H9 (cell line): Measurements from ENCODE around the gene CPNE8. TPM values are rescaled to one million over a fixed set of nuclear protein-coding genes. Genes with fewer than 3 reads are reported as not detected.

Experiments used
- DNase-seq: peaks from one replicate; pipeline ENCODE4 v3.0.0-alpha.2; 2017
- H2AFZ ChIP-seq: one replicate; pipeline ENCODE4 v1.6.1; 2013; ENCODE audit warnings: mild to moderate bottlenecking, low read length, control low read depth, moderate library complexity
- H2AK5ac ChIP-seq: 2 replicates; pipeline ENCODE4 v1.6.1; 2013; ENCODE audit warnings: low read length, control low read depth, mixed read lengths; ENCODE audit not compliant: insufficient read length
- H2BK120ac ChIP-seq: one replicate; pipeline ENCODE4 v1.6.1; 2013; ENCODE audit warnings: low read depth, mild to moderate bottlenecking, low read length, control low read depth, inconsistent platforms; ENCODE audit not compliant: poor library complexity, severe bottlenecking
- H2BK12ac ChIP-seq: 2 replicates; pipeline ENCODE4 v1.6.1; 2013; ENCODE audit warnings: low read length, control low read depth, mixed read lengths, low read depth; ENCODE audit not compliant: insufficient read length
- H2BK15ac ChIP-seq: 2 replicates; pipeline ENCODE4 v1.6.1; 2013; ENCODE audit warnings: low read depth, low read length, control low read depth
- H2BK20ac ChIP-seq: one replicate; pipeline ENCODE4 v1.6.1; 2013; ENCODE audit warnings: low read depth, mild to moderate bottlenecking, low read length, control low read depth, inconsistent platforms; ENCODE audit not compliant: poor library complexity, severe bottlenecking
- H2BK5ac ChIP-seq: 2 replicates; pipeline ENCODE4 v1.6.1; 2013; ENCODE audit warnings: low read length, control low read depth, mixed read lengths; ENCODE audit not compliant: insufficient read length
- H3K14ac ChIP-seq: 2 replicates; pipeline ENCODE4 v1.6.1; 2013; ENCODE audit warnings: low read length, control low read depth; ENCODE audit not compliant: insufficient read depth
- H3K18ac ChIP-seq: 2 replicates; pipeline ENCODE4 v1.6.1; 2013; ENCODE audit warnings: low read depth, mild to moderate bottlenecking, mixed read lengths, low read length, control low read depth; ENCODE audit not compliant: insufficient read length
- H3K23ac ChIP-seq: 2 replicates; pipeline ENCODE4 v1.6.1; 2013; ENCODE audit warnings: low read length, control low read depth, mixed read lengths, low read depth; ENCODE audit not compliant: insufficient read length
- H3K23me2 ChIP-seq: 2 replicates; pipeline ENCODE4 v1.6.1; 2013; ENCODE audit warnings: low read depth, mild to moderate bottlenecking, mixed read lengths, low read length, control low read depth; ENCODE audit not compliant: insufficient read length, poor library complexity, severe bottlenecking
- H3K27ac ChIP-seq: 2 replicates; pipeline ENCODE4 v1.5.1; 2013; ENCODE audit warnings: low read length, control low read depth, mixed read lengths, low read depth; ENCODE audit not compliant: insufficient read length
- H3K27me3 ChIP-seq: 2 replicates; pipeline ENCODE4 v1.6.1; 2013; ENCODE audit warnings: low read length, control low read depth, inconsistent platforms; ENCODE audit not compliant: insufficient read depth
- H3K4ac ChIP-seq: 2 replicates; pipeline ENCODE4 v1.6.1; 2013; ENCODE audit warnings: low read depth, mild to moderate bottlenecking, control low read depth, inconsistent platforms, low read length, moderate library complexity
- H3K4me1 ChIP-seq: 2 replicates; pipeline ENCODE4 v1.6.1; 2013; ENCODE audit warnings: low read length, control low read depth, inconsistent platforms; ENCODE audit not compliant: insufficient read depth
- H3K4me2 ChIP-seq: 2 replicates; pipeline ENCODE4 v1.6.1; 2013; ENCODE audit warnings: low read length, control low read depth, mixed read lengths; ENCODE audit not compliant: insufficient read length, insufficient read depth
- H3K56ac ChIP-seq: 2 replicates; pipeline ENCODE4 v1.6.1; 2013; ENCODE audit warnings: low read depth, mild to moderate bottlenecking, mixed read lengths, low read length, control low read depth; ENCODE audit not compliant: insufficient read length
- H3K79me1 ChIP-seq: 2 replicates; pipeline ENCODE4 v1.6.1; 2013; ENCODE audit warnings: low read depth, mild to moderate bottlenecking, moderate library complexity, low read length, control low read depth, inconsistent platforms; ENCODE audit not compliant: insufficient read depth, poor library complexity, severe bottlenecking
- H3K79me2 ChIP-seq: 2 replicates; pipeline ENCODE4 v1.6.1; 2013; ENCODE audit warnings: low read length, control low read depth, inconsistent platforms; ENCODE audit not compliant: insufficient read depth
- H3K9ac ChIP-seq: 2 replicates; pipeline ENCODE4 v1.6.1; 2013; ENCODE audit warnings: low read length, control low read depth, mixed read lengths; ENCODE audit not compliant: insufficient read length; ENCODE audit errors: extremely low read depth
- H3K9me3 ChIP-seq: one replicate; pipeline ENCODE4 v1.6.1; 2013; ENCODE audit warnings: low read depth, low read length, inconsistent platforms; ENCODE audit not compliant: control insufficient read depth
- H3T11ph ChIP-seq: one replicate; pipeline ENCODE4 v1.6.1; 2013; ENCODE audit warnings: mild to moderate bottlenecking, low read length, control low read depth, inconsistent platforms
- H4K20me1 ChIP-seq: one replicate; pipeline ENCODE4 v1.6.1; 2013; ENCODE audit not compliant: control insufficient read depth, insufficient read length, insufficient read depth
- H4K5ac ChIP-seq: 2 replicates; pipeline ENCODE4 v1.6.1; 2013; ENCODE audit warnings: low read depth, mild to moderate bottlenecking, mixed read lengths, low read length, control low read depth; ENCODE audit not compliant: insufficient read length
- H4K8ac ChIP-seq: replicated peaks from 2 replicates; pipeline ENCODE4 v1.6.1; 2013; ENCODE audit warnings: low read length, control low read depth, mixed read lengths, low read depth; ENCODE audit not compliant: insufficient read length
- H4K91ac ChIP-seq: 2 replicates; pipeline ENCODE4 v1.6.1; 2013; ENCODE audit warnings: low read depth, mild to moderate bottlenecking, moderate library complexity, mixed read lengths, low read length, control low read depth; ENCODE audit not compliant: insufficient read length
- H3K27ac Mint-ChIP-seq, 3 experiments: 2 replicates in 2 of 3; 3 replicates in 1 of 3; pipeline ENCODE4 v1.8.0; 2020 to 2021; ENCODE audit warnings: mixed read lengths in 3 of 3, mild to moderate bottlenecking in 1 of 3, moderate library complexity in 1 of 3
- H3K27me3 Mint-ChIP-seq: 2 replicates; pipeline ENCODE4 v1.8.0; 2021; ENCODE audit warnings: low read depth, mild to moderate bottlenecking, moderate library complexity, mixed read lengths
- H3K36me3 Mint-ChIP-seq, 3 experiments: 2 replicates in 2 of 3; 3 replicates in 1 of 3; pipeline ENCODE4 v1.8.0; 2020 to 2021; ENCODE audit warnings: low read depth in 3 of 3, mixed read lengths in 3 of 3; ENCODE audit not compliant: insufficient read depth in 1 of 3
- H3K4me1 Mint-ChIP-seq, 2 experiments: 2 replicates each; pipeline ENCODE4 v1.8.0; 2020; ENCODE audit warnings: mixed read lengths in 2 of 2
- H3K4me3 Mint-ChIP-seq, 2 experiments: 2 replicates in 1 of 2; 3 replicates in 1 of 2; pipeline ENCODE4 v1.8.0; 2020 to 2021; ENCODE audit warnings: mild to moderate bottlenecking in 2 of 2, mixed read lengths in 2 of 2, moderate library complexity in 1 of 2
- H3K9me3 Mint-ChIP-seq, 2 experiments: 2 replicates in 1 of 2; 3 replicates in 1 of 2; pipeline ENCODE4 v1.8.0; 2020; ENCODE audit warnings: mild to moderate bottlenecking in 2 of 2, mixed read lengths in 2 of 2, moderate library complexity in 1 of 2
- WGBS: extraction: QIAGEN DNeasy Blood & Tissue Kit; methylation state at CpG from one replicate; pipeline ENCODE4 v1.1.7; 2013; ENCODE audit warnings: missing lambda C conversion rate, low lambda C conversion rate, mixed read lengths; ENCODE audit not compliant: insufficient read length; ENCODE audit errors: extremely low coverage; 5-methylcytosine and 5-hydroxymethylcytosine counted together
- total RNA-seq: library from RNA; stranded (reverse); gene quantifications from 2 replicates; pipeline ENCODE4 v1.2.1, GENCODE V29; 2021
- TF ChIP-seq, protein P1 (sequence below): fragments of 200-600 bp; sonication (generic); conservative IDR thresholded peaks from 3 replicates; pipeline ENCODE4 v1.8.0; 2021; ENCODE audit warnings: antibody characterized with exemption, mild to moderate bottlenecking

CPNE8 gene
- total RNA-seq, 1 experiment from 2014 or later = 1.9 TPM

GRCh38 chr12:38912116-38912515 lies 6.7 kb upstream of the CPNE8 start:
- H3K79me2 ChIP-seq = no peaks in the 10 kb centered on the region
- no peaks in the 10 kb centered on the region for H3K27me3 ChIP-seq
- H3K27ac Mint-ChIP-seq = no peak overlapping the region
- no peak overlapping the region for H3K14ac ChIP-seq
- H2AK5ac ChIP-seq = no peak overlapping the region
- no peaks in the 10 kb centered on the region; a peak in 1 of 5 replicates for H3K9me3 Mint-ChIP-seq
- H3K9ac ChIP-seq = no peak overlapping the region
- no peak overlapping the region for H2AFZ ChIP-seq
- no peak overlapping the region for H2BK120ac ChIP-seq
- H2BK12ac ChIP-seq = no peak overlapping the region
- H3K18ac ChIP-seq = no peak overlapping the region
- no peak overlapping the region for H3K4ac ChIP-seq
- H3K36me3 Mint-ChIP-seq = no peaks in the 10 kb centered on the region
- H3K23me2 ChIP-seq = no peaks in the 10 kb centered on the region
- TF ChIP-seq, protein P1, sequence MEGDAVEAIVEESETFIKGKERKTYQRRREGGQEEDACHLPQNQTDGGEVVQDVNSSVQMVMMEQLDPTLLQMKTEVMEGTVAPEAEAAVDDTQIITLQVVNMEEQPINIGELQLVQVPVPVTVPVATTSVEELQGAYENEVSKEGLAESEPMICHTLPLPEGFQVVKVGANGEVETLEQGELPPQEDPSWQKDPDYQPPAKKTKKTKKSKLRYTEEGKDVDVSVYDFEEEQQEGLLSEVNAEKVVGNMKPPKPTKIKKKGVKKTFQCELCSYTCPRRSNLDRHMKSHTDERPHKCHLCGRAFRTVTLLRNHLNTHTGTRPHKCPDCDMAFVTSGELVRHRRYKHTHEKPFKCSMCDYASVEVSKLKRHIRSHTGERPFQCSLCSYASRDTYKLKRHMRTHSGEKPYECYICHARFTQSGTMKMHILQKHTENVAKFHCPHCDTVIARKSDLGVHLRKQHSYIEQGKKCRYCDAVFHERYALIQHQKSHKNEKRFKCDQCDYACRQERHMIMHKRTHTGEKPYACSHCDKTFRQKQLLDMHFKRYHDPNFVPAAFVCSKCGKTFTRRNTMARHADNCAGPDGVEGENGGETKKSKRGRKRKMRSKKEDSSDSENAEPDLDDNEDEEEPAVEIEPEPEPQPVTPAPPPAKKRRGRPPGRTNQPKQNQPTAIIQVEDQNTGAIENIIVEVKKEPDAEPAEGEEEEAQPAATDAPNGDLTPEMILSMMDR = no peak
- H3K4me1 Mint-ChIP-seq = peaks cover 3% of the 10 kb centered on the region in 2 experiments
- H2BK5ac ChIP-seq = no peak overlapping the region
- no peak overlapping the region for H2BK20ac ChIP-seq
- no peak for DNase-seq
- no peak overlapping the region for H4K8ac ChIP-seq
- H3K23ac ChIP-seq = no peak overlapping the region
- H3K27ac ChIP-seq = no peak overlapping the region
- H3K9me3 ChIP-seq = no peaks in the 10 kb centered on the region
- no peak overlapping the region for H3T11ph ChIP-seq
- no peak overlapping the region for H4K91ac ChIP-seq
- WGBS = no CpG with 5 or more reads among the region's 5 CpGs
- H3K4me1 ChIP-seq = no peaks in the 10 kb centered on the region
- no peaks in the 10 kb centered on the region for H3K79me1 ChIP-seq
- no peaks in the 10 kb centered on the region for H3K27me3 Mint-ChIP-seq
- no peak overlapping the region for H2BK15ac ChIP-seq
- H3K4me2 ChIP-seq = no peak overlapping the region
- no peak overlapping the region for H4K5ac ChIP-seq
- no peak overlapping the region for H3K56ac ChIP-seq
- H3K4me3 Mint-ChIP-seq = no peak overlapping the region
- no peaks in the 10 kb centered on the region for H4K20me1 ChIP-seq
